ENCODE measurements around the gene SPAG16.

DNA sequence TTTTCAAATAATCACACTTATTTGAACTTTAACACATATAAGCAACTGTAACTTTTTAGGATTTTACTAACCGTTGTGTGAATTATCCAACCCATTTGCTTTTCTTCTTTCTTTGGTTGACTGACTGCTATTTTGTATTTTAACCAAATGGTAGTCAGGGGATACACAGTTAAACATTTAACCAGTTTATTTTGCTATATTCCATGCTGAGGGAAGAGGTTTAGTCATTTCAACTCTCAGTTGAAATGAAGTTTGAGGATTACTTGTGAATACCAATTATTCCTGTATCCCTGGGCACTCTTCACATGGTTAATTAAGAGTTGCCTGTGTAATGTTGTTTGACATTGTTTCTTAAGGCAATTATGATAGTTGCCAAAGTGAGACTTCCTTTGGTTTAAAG lies 1.9 kb downstream of the SPAG16 start:
- TF ChIP-seq POLR2A (IDR thresholded peaks at IDR 0.05) = no peak
- TF ChIP-seq, protein P1, sequence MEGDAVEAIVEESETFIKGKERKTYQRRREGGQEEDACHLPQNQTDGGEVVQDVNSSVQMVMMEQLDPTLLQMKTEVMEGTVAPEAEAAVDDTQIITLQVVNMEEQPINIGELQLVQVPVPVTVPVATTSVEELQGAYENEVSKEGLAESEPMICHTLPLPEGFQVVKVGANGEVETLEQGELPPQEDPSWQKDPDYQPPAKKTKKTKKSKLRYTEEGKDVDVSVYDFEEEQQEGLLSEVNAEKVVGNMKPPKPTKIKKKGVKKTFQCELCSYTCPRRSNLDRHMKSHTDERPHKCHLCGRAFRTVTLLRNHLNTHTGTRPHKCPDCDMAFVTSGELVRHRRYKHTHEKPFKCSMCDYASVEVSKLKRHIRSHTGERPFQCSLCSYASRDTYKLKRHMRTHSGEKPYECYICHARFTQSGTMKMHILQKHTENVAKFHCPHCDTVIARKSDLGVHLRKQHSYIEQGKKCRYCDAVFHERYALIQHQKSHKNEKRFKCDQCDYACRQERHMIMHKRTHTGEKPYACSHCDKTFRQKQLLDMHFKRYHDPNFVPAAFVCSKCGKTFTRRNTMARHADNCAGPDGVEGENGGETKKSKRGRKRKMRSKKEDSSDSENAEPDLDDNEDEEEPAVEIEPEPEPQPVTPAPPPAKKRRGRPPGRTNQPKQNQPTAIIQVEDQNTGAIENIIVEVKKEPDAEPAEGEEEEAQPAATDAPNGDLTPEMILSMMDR (IDR thresholded peaks at IDR 0.05) = no peak
